Esophagus squamous epithelium (tissue), 5 donors: ENCODE data around the gene CCDC106. TPM values are rescaled to one million over a fixed set of nuclear protein-coding genes. Genes with fewer than 3 reads are reported as not detected.

Source experiments
- DNase-seq: peaks from one replicate; lab custom pipeline; 2025; lab: John Stamatoyannopoulos, UW
- H3K27ac ChIP-seq, 4 donors: fragments of 200-600 bp; sonication (generic); one replicate each; pipeline ENCODE4 v1.5.1; 2016 to 2019; ENCODE audit warnings: mild to moderate bottlenecking in 1 of 4
- H3K27me3 ChIP-seq, 4 donors: fragments of 200-600 bp; sonication (generic); 1 replicate in 3 of 4; 2 replicates in 1 of 4; pipeline versions ENCODE4 v1.5.1 to v1.6.0; 2017 to 2021; ENCODE audit warnings: antibody characterized with exemption in 1 of 4
- H3K36me3 ChIP-seq, 3 donors: fragments of 200-600 bp; sonication (generic); one replicate each; pipeline ENCODE4 v1.5.1; 2016 to 2019
- H3K4me1 ChIP-seq, 3 donors: fragments of 200-600 bp; sonication (generic); one replicate each; pipeline ENCODE4 v1.5.1; 2017 to 2019
- H3K4me3 ChIP-seq, 4 donors: fragments of 200-600 bp; sonication (generic); 1 replicate in 3 of 4; 2 replicates in 1 of 4; pipeline ENCODE4 v1.5.1; 2016 to 2019; ENCODE audit warnings: mild to moderate bottlenecking in 2 of 4, moderate library complexity in 1 of 4
- H3K9me3 ChIP-seq, 3 donors: fragments of 200-600 bp; sonication (generic); one replicate each; pipeline ENCODE4 v1.5.1; 2016 to 2019
- CTCF ChIP-seq, 6 experiments: fragments of 450-650 bp in 4 of 6; fragments of 200-600 bp in 2 of 6; sonication (generic) in 2 of 6; IDR thresholded peaks; one replicate each; pipeline ENCODE4 v1.5.1; 2016 to 2019; ENCODE audit warnings: antibody characterized with exemption in 6 of 6, mild to moderate bottlenecking in 4 of 6, moderate library complexity in 4 of 6
- POLR2A ChIP-seq, 4 donors: fragments of 450-650 bp; IDR thresholded peaks; one replicate each; pipeline ENCODE4 v1.6.1; 2017; ENCODE audit warnings: antibody characterized with exemption in 4 of 4, mild to moderate bottlenecking in 4 of 4, moderate library complexity in 3 of 4
- WGBS, 2 donors: methylation state at CpG; one replicate each; pipeline ENCODE4 v1.1.5; 2018; 5-methylcytosine and 5-hydroxymethylcytosine counted together
- intact Hi-C: fragments of 100-400 bp; cut with DNase I; formaldehyde crosslinking; loops from one replicate; pipeline ENCODE4 v1.15.0; 2022
- total RNA-seq, 4 donors: library from RNA; depleted of rRNA; stranded (reverse); fragments of >200 nt; gene quantifications; one replicate each; pipeline ENCODE4 v1.1.0, GENCODE V29; 2016
- donor health status: DM: yes; HTN: yes; CAD: no.

The CCDC106 gene
- total RNA-seq, 4 donors from 2014 or later: 2.4 to 7.2 (median 4.6) TPM

- H3K4me3 ChIP-seq: peak overlapping the region; percentile 40 to 84 (median 68)
- no peak for TF ChIP-seq CTCF (IDR thresholded peaks at IDR 0.05)
- no peak for TF ChIP-seq POLR2A (IDR thresholded peaks at IDR 0.05)
- no peak for DNase-seq
These were observed 23.0 kb upstream of the CCDC106 start for GRCh38 chr19:55625004-55625326.

GRCh38 chr19:55626350-55626749, 21.7 kb upstream of the CCDC106 start:
- Histone ChIP-seq H3K4me1 (peaks cover 0 to 20% (median 6%) of the 10 kb centered on the region in 3 donors), H3K27me3 (no peaks in the 10 kb centered on the region), H3K4me3 (no peak overlapping the region), H3K27ac (no peak overlapping the region), H3K9me3 (no peaks in the 10 kb centered on the region), H3K36me3 (peaks cover 0 to 15% (median 3%) of the 10 kb centered on the region in 3 donors)
- TF ChIP-seq POLR2A (IDR thresholded peaks at IDR 0.05) (no peak), CTCF (IDR thresholded peaks at IDR 0.05) (no peak)
- intact Hi-C loops: no loop called here
- DNase-seq: no peak
- WGBS, 2 donors: 65 to 90% methylated on average over 11 of the region's 11 CpGs

More at GRCh38 chr19:55625004-55625326, 23.0 kb upstream of the CCDC106 start:
- Histone ChIP-seq H3K9me3 (no peaks in the 10 kb centered on the region), H3K27me3 (no peaks in the 10 kb centered on the region), H3K4me1 (peaks cover 0 to 18% (median 6%) of the 10 kb centered on the region in 3 donors), H3K27ac (peak overlapping the region; percentile 95 to 99 (median 97)), H3K36me3 (peaks cover 0 to 25% (median 3%) of the 10 kb centered on the region in 3 donors)
- WGBS, 2 donors: 45 to 46% methylated on average over 11 of the region's 11 CpGs
- intact Hi-C loops: no loop called here

GRCh38 chr19:55632463-55632834, 15.6 kb upstream of the CCDC106 start:
- Histone ChIP-seq H3K27ac (peak overlapping the region; percentile 19 to 55 (median 44)), H3K4me1 (peaks cover 26 to 49% (median 35%) of the 10 kb centered on the region in 3 donors), H3K9me3 (no peaks in the 10 kb centered on the region), H3K36me3 (no peaks in the 10 kb centered on the region), H3K27me3 (no peaks in the 10 kb centered on the region), H3K4me3 (no peak overlapping the region)
- peak; percentile 79 for DNase-seq
- intact Hi-C loops: loop anchor here (5.0 kb wide), 1 partner anchor 115 kb away; no protein-coding TSS in a partner anchor
- WGBS, 2 donors: 21 to 30% methylated on average over 3 of the region's 3 CpGs
- TF ChIP-seq POLR2A (IDR thresholded peaks at IDR 0.05): no peak
- TF ChIP-seq CTCF (IDR thresholded peaks at IDR 0.05): peak; percentile 85 to 94 (median 92)

GRCh38 chr19:55633861-55634260, 14.2 kb upstream of the CCDC106 start:
- intact Hi-C loops: loop anchor here (5.0 kb wide), 1 partner anchor 117 kb away; no protein-coding TSS in a partner anchor
- Histone ChIP-seq H3K27me3 (no peaks in the 10 kb centered on the region), H3K4me3 (no peak overlapping the region), H3K36me3 (peaks cover 0 to 9% (median 0%) of the 10 kb centered on the region in 3 donors), H3K4me1 (peaks cover 28 to 63% (median 41%) of the 10 kb centered on the region in 3 donors), H3K27ac (peak overlapping the region in 3 of 4 donors; percentile 57 to 99 (median 98)), H3K9me3 (no peaks in the 10 kb centered on the region)
- DNase-seq: no peak
- WGBS, 2 donors: 80% methylated on average over 4 to 5 of the region's 8 CpGs
- TF ChIP-seq CTCF (IDR thresholded peaks at IDR 0.05) (no peak), POLR2A (IDR thresholded peaks at IDR 0.05) (no peak)

GRCh38 chr19:55635334-55635717, 12.7 kb upstream of the CCDC106 start:
- TF ChIP-seq CTCF (IDR thresholded peaks at IDR 0.05) (no peak), POLR2A (IDR thresholded peaks at IDR 0.05) (no peak)
- Histone ChIP-seq H3K27me3 (no peaks in the 10 kb centered on the region), H3K4me1 (peaks cover 34 to 78% (median 54%) of the 10 kb centered on the region in 3 donors), H3K4me3 (peak overlapping the region; percentile 81 to 97 (median 96)), H3K36me3 (peaks cover 0 to 9% (median 0%) of the 10 kb centered on the region in 3 donors), H3K9me3 (no peaks in the 10 kb centered on the region), H3K27ac (peak overlapping the region; percentile 97 to 99 (median 98))
- intact Hi-C loops: no loop called here
- no peak for DNase-seq
- WGBS, 2 donors: 9 to 12% methylated on average over 9 of the region's 9 CpGs
